GM12864 (cell line): ENCODE data around the gene RPL22.

ENCODE experiments used
- DNase-seq: peaks from one replicate; pipeline ENCODE4 v3.0.0-alpha.2; 2011; ENCODE audit warnings: low read depth
- H3K4me3 ChIP-seq: 2 replicates; pipeline ENCODE4 v1.5.1; 2011; ENCODE audit warnings: mild to moderate bottlenecking, low read depth, low read length, control low read depth
- CTCF ChIP-seq: IDR thresholded peaks from 2 replicates; pipeline ENCODE4 v1.5.1; 2011; ENCODE audit warnings: low read depth, mild to moderate bottlenecking, moderate library complexity, low read length, control low read depth, inconsistent platforms; ENCODE audit errors: missing control alignments

RPL22 gene

GRCh38 chr1:6177681-6178380 is 21.6 kb downstream of the RPL22 start:
- H3K4me3 ChIP-seq, result no peak overlapping the region
- no peak for TF ChIP-seq CTCF
- DNase-seq, result no peak

- no peak overlapping the region for H3K4me3 ChIP-seq
- no peak for TF ChIP-seq CTCF
- DNase-seq, result no peak
Measured at GRCh38 chr1:6176779-6177178, 22.6 kb downstream of the RPL22 start.

- H3K4me3 ChIP-seq, result no peak overlapping the region
- no peak for TF ChIP-seq CTCF
- no peak for DNase-seq
Measured at GRCh38 chr1:6175411-6175828, 24.0 kb downstream of the RPL22 start.

GRCh38 chr1:6174621-6175410 is 24.6 kb downstream of the RPL22 start:
- TF ChIP-seq CTCF, result no peak
- H3K4me3 ChIP-seq, result no peak overlapping the region
- DNase-seq, result no peak

- DNase-seq, result no peak
- no peak for TF ChIP-seq CTCF
- no peak overlapping the region for H3K4me3 ChIP-seq
Measured at GRCh38 chr1:6172549-6172948, 26.8 kb downstream of the RPL22 start.

- DNase-seq, result no peak
- H3K4me3 ChIP-seq, result no peak overlapping the region
- no peak for TF ChIP-seq CTCF
Measured at GRCh38 chr1:6171548-6172124, 27.8 kb downstream of the RPL22 start.

- no peak for DNase-seq
- no peak for TF ChIP-seq CTCF
- no peak overlapping the region for H3K4me3 ChIP-seq
Measured at GRCh38 chr1:6170742-6171201, 28.6 kb downstream of the RPL22 start.
